COR-L47 (cell line): ENCODE data around the gene HDAC5.

Experiments
- DNase-seq: peaks from one replicate; lab custom pipeline; 2025; lab: John Stamatoyannopoulos, UW

Gene HDAC5

DNA sequence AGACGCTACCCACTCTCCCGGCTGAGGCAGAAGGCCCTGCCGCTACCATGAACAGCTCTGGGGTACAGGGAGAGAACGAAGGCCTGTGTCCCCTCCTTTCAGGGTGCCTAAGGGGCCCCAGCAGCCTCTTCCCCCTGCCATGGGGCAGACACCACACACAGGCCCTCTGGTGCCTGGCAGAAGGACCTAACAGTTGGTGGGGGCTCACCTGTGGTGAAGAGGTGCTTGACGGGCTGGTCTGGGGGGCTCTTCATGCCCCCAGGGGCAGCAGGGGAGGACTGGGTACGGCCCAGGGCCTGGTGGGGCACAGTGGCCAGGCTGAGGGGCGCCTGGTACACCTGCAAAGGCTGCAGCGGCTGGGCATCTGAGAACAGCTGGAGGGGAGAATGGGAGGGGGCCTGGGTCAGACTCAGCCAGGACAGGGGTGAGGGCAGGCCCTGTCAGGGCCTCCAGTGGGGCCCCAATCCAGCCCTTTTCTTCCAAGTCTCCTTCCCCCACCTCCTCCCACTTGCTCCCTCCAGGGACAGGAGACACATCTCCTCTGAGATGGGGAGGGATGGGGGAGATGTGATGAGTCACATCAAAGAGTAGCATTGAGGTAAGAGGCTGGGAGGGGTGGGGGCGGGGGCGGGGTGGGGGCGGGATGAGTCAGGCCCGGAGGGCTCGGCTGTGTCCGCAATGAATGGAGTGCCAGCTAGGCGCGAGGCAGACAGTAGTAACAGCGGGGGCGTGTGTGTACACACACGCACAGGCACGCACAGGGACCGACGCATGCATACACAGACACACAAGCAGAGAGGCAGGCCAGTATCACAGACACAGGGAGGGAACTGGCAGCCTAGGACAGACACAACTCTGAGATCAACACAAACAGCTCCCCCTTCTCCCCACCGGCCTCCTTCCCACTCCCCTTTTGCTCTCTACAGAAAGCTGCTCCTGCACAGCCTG is 36.8 kb downstream of the HDAC5 start:
- peak; percentile 63 for DNase-seq

DNA sequence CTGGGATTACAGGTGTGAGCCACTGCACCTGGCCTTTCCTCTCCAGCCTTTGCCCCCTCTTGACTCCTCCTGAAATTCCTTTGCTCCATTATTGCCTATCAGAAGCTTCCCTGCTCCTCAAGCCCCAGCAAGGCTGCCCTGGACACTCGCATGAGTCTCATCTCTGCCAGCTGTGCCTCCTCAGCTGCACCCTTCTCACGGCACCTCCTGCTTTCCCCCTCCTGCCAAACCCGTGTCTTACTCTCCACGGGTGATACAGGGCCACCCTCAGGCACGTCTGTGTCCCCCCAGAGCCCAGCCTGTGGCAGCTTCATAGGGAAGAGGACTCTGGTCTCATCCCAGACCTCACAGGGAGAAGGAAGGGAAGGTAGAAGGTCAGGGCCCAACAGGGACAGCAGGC is 37.5 kb downstream of the HDAC5 start:
- DNase-seq = no peak

DNA sequence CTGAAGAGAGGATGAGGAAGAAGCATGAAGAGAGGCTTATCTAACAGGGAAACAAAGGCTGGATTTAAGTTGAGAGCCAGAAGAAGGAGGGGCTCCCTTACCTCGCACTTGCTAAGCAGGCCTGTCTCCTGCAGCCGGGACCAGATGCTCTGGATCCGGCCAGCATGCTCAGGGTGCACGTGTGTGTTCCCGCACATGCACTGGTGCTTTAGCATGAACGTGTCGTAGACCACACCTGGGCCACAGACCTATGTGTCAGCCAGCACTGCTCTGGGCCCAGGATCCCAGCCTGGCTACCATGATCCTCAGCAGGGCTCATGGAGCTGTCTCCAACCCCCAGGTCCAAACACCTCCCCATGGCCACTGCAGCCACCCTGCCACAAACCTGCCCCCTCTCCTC is 38.5 kb downstream of the HDAC5 start:
- DNase-seq = no peak

DNA sequence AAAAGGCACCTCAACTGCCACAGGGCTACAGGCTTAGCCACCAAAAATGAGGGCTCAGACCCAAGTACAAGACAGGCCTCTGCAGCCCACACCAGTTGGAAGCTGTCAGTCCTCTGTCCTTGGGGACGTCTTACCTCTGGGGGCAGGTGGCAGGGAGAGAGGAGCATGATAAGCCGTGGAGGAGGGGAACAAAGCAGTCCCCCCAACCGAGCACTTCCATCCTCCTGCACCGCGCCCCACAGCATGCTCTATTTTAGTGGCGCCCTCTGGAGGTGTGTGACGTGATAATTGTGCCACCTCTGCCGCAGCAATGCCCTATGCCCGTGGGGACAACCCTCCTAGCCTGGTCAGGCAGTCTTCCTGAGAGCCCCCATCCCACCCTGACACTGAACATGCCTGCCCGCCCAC is 39.3 kb downstream of the HDAC5 start:
- no peak for DNase-seq

DNA sequence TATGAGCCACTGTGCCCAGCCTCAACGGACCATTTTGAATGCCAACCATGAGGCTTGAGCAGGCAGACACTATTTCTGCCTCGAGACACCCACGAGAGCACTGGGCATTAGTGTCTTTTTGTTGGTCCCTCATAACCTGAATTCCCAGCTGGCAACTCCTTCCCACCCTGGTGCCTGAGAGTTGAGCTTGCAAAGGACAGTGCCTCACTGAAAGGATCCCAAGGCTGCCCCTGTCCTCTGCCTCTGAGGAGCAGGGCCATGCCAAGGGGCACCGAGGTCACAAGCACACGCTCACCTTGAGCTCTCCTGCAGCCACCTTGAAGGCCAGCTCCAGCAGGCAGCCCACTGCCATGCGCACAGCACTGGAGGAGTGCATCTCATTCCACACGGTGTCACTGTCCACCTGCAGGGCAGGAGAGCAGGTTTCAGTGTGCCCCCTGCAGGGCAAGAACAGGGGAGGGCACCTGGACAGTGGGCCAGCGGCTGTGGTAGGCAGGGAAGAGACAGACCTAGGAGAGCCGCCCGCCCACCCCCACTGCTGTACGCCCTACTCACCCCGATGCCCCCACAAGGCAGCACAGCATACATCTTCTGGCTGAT is 40.1 kb downstream of the HDAC5 start:
- DNase-seq = no peak

DNA sequence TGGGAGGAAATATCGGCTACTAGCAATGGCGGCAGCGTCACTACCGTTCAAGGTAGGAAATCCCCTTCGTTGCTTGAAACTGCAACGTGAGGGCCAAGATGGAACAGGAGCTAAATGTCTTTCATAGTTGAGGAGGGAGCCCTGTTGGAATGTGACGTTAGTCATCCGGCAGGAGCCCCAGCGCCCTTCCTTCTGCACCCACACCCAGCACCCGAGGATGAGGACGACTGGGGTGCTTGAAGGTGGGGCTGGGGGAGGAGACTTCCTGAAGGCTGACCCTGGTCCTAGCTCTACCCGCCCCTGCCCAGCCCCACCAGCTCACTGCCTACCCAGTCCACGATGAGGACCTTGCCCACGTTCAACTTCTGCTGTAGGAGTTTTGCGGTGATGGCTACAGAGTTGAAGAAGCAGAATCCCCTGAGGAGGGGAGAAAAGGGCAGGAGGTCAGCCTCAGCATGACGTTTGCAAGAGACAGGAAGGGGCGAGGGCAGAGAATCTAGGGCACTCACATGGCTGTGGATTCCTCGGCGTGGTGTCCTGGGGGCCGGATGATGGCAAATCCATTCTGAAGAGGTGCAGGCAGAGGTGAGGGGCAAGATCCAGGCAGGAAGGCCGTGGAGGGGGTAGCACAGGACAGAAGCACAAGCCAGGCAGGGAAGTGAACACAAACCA is 41.0 kb downstream of the HDAC5 start:
- no peak for DNase-seq

DNA sequence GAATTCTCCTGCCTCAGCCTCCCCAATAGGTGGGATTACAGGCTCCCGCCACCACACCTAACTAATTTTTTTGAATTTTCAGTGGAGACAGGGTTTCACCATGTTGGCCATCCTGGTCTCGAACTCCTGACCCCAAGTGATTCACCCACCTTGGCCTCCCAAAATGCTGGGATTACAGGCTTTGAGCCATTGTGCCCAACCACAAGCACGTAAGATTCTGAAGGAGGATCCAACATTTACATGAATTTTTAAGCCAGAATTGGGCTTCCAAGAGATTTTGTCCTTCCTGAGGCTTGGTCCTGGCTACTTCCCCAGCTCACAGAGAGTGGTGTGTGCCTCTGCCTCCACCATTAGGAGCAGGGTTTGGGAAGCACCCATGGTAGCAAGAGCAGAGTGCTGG is 41.8 kb downstream of the HDAC5 start:
- no peak for DNase-seq

DNA sequence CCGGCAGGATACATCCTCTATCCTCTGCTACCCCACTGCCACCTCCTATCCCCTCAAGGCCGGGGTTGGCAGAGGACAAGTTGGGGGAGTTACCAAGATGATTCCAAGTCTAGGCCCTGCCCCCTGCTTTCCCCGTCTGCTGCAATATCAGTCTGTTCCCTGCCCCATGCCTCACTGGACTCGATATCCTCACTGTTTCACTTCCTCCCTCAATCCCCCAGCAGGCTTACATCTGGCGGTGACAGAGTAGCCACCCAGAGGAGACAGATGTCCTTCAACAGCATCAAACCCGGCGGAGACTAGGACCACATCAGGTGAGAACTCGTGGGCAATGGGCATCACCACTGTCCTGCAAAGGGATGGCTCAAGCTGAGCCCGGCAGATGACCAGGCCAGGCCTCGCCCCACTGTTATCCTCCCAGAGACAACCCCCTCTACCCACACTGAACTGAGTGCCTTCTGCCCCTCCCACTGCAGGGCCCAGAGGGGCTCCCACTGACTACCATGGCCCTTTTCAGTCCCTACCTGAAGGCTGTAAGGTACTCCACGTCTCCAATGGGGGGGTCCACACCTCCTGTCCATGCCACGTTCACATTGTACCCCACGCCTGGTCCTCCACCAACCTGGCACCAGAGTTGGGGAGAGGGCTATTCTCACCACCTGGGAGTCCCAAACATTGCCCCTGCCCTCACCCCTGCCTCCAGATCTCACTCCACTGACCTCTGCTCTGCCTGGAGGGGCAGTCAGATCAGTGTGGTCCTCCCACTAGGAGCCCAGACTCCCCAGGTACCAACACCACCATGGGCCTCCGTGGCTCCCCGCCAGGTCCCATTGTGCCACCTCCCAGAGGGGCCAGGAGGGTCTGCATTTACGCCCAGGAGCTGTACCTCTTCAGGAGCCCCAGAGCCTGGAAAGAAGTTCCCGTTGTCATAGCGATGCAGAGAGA is 43.3 kb downstream of the HDAC5 start:
- no peak for DNase-seq

DNA sequence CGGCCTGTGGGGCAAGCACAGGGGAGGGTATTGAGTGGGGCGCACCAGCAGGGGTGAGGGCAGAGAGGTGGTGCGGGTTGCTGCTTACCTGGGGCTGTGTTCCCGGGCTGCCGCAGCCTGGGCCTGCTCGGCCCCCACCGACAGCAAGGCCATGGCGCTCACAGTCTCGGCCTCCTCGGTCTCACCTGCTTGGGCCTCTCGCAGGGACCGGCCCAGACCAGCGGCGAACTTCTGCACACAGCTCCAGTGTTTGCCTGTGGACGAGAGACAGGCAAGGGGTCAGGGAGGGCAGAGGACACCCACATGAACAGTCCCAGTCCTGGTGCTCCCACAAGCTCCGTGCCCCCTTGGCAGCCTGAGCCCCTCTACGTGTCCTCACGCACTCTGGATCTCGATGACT is 45.0 kb downstream of the HDAC5 start:
- no peak for DNase-seq

DNA sequence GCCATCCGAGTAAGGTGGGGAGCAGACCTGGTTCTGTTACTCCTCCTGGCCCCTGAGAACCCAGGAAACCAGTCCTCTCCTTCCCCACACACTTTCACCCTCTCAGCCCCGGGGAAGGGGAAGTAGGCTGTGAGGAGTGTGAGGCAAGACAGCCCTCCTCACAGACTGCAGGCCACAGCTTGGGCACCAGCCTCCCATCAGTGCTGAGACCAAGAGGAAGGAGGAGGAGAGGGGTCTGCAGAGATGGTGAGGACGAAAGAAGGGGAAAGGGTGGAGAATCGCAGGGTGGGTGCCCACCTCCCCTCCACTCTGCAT is 45.9 kb downstream of the HDAC5 start:
- no peak for DNase-seq

DNA sequence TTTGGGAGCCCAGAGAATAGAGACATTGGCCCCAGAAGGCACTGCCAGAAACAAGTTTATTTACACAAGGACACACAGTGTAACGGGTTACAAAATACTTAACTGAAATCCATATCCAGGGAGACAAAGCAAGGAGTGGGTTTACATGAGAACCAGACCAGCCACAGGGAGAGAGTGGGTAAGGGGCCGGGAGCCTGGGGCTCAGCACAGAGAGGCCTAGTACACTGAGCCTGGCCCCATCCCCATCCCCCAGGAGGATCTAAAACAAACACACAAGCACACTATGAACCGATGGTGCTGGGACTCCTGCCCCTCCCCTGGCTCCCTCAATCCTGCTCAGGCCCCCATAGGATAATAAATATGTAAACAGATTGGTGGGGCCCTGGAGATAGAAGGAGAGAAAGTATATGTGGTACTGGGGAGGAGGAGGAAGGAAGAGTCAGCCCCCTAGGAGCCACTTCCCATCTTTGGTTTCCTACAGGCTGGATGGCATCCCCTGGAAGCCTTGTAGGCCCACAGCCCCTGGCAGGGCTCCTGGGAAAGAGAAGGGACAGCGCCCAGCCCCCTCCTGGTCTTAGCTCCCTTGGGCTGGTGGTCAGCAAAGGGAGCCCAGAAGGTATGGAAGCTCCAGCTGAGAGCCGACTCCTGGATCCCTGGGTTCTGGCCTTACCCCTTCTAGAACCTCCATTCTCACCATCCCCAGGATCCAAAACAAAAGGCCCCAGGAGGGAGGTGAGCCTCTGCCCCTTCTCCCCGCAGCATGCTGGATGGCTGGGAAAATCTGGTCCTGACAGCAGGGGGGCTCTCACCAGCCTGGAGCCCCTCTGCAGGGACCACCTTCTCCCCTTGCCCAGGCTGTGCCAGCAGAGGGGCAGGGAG is 46.5 kb downstream of the HDAC5 start:
- no peak for DNase-seq

DNA sequence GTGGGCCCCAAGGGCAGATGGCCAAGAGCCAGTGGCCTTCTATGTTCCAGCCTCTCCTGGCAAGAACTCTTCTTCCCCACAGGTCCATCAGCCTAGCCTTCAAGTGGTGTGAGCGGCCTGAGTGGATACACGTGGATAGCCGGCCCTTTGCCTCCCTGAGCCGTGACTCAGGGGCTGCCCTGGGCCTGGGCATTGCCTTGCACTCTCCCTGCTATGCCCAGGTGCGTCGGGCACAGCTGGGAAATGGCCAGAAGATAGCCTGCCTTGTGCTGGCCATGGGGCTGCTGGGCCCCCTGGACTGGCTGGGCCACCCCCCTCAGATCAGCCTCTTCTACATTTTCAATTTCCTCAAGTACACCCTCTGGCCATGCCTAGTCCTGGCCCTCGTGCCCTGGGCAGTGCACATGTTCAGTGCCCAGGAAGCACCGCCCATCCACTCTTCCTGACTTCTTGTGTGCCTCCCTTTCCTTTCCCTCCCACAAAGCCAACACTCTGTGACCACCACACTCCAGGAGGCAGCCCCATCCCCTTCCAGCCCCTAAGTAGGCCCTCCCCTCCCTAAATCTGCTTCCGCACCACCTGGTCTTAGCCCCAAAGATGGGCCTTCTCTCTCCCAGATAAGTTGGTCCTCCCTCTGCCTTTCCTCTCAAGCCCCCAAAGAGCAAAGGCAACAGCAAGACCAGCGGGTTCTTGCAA is 47.7 kb downstream of the HDAC5 start:
- DNase-seq = no peak

DNA sequence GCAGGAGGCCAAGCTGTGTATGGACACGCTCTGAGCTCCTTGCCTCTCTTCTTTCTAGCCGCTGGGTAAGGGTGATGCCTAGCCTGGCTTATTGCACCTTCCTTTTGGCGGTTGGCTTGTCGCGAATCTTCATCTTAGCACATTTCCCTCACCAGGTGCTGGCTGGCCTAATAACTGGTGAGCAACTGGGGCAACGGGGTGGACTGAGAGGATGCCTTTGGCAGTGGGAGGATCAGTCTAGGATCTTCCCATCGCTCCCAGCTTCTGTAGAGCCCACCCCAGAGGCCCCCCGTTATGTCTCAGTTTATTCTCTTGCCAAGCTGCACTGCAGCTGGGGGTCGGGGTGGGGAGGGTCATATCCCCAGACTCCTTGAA is 48.5 kb downstream of the HDAC5 start:
- DNase-seq = no peak

DNA sequence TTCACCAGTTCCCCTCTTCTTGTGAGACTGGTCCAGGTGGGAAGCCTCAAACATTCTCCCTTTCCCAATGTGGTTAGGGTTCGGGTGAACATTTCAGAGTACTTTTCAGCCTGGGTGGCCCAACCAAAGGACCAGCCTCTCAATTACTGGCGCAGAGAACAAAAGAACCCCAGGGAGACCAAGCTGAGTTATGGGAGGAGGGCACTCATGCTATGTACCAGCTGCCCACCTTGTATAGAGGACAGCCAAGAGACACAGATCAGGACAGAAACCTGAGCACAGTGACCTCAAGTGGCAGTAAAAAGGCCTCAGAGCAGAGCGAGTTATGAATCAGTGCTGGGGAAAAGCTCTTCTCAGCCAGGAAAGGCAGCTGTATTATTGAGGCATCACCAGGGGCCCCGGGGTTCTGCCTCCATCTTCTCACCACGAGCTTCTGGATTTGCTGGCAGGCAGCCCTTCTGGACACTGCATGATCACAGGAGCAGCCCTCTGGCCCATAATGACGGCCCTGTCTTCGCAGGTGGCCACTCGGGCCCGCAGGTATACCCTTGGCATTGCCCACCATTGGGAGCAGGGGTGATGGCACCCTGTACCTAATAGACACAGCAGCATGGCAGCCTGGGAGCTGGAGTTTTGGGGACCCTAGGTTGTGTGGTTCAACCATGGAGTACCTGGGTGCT is 49.1 kb downstream of the HDAC5 start:
- no peak for DNase-seq

DNA sequence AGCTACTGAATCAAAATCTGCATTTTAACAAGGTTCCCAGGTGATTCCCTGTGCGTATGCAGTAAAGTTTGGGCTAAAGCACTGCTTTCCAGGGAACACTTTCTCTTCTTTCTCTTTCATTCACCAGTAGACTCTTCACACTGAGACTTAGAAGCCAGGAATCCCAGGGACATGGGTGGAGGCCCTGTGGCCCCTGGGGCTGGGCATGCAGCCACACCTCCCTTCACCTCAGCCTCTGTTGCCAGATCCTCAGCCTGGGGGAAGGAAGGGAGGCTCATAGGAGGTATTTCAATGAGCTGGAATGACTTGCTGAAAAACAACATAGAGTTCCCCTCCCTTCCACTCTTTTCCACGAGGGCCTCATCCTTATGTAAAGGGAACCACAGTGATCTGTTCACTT is 51.7 kb downstream of the HDAC5 start:
- DNase-seq = no peak

DNA sequence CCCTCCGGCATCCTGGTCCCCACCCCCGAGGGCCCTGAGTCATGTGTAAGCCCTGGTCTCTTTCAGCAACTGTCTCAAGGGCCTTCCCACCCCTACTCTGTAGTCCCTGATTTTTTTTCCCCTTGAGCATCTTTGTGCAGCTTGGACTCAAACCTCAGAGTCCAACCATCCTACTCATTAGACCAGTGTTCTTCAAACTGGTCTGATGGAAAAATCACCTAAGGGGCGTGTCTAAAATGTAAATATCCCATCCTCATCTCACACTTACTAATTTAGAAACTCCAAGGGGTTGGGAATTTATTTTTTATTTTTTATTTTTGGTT is 52.3 kb downstream of the HDAC5 start:
- no peak for DNase-seq

DNA sequence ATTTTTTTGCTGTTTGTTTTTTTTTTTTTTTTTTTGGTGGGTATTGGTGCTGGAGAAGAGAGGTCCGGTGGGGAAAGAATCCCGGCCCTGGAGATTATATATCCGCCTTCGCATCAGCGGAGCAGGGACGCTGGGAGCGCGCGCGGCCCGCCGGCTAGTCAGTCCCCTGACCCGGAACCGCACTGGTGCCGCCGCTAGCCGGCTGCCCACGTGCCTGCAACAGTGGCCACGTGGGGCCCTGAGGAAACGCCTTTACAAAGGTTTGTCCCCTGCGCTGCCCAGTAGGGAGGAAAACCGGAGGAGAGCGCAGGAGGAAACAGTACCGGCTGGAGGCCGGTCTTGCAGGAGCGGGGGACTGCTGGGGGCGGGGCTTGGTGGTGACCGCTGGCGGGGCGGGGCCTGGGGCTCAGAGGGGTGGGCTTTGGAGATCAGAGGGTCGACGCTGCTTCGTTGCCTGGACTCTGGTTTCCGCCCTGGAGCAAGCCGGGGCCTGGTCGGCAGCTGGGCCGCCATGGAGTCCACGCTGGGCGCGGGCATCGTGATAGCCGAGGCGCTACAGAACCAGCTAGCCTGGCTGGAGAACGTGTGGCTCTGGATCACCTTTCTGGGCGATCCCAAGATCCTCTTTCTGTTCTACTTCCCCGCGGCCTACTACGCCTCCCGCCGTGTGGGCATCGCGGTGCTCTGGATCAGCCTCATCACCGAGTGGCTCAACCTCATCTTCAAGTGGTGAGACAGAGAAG is 52.8 kb downstream of the HDAC5 start, which contains the start of gene G6PC3:
Gene G6PC3 (plus strand): TSS at position 281 of the 743 bp plus-strand sequence. CDS start 231 bp downstream, at position 512.
- peak; percentile 97 for DNase-seq

DNA sequence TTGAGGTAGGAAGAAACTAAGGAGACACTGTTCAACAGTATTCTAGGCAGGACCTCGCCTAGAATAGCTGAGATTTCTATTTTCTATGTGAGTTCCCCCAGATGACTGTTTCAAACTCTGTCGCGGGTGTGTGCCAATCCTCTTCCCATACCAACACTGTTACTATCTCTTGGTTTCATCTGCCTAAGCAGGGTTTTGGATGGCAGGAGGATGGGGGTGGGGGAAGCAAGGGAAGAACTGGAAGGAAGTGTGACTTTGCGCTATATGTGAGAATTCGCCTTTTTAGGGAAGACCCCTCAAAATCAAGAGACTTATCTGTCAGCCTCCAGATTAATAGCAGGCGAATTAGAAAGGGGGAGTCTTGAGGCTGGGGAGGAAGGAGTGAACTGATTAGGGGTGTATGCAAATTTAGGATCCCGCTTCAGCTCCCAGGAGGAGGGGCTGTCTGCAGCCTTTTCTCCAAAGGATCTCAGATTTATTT is 53.4 kb downstream of the HDAC5 start:
- DNase-seq = no peak

DNA sequence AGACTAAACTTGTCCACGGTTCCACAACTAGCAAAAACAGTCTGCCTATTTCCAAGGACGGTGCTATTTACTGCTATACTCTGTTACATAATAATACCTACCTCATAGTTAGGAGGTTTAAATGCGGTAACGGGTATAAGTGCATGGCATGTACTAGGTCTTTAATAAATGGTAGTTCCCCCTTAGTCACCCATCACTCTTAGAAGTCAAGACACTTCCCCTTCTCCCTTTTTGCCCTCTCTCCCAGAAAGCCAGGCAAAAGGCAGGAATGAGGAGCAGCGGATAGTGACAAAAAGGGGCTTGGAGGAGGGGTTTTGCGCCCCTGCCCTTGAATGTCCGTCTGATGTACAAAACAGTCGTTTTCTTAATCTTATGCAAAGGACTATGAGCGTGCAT is 55.9 kb downstream of the HDAC5 start:
- DNase-seq = no peak
